ENCODE results near the gene CFAP298.
"Not testable (repeated sequence)": the region's sequence is repeated elsewhere in the genome, so short reads cannot be mapped to it uniquely, and the experiment has no call there.

Gene CFAP298, protein sequence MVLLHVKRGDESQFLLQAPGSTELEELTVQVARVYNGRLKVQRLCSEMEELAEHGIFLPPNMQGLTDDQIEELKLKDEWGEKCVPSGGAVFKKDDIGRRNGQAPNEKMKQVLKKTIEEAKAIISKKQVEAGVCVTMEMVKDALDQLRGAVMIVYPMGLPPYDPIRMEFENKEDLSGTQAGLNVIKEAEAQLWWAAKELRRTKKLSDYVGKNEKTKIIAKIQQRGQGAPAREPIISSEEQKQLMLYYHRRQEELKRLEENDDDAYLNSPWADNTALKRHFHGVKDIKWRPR

DNA sequence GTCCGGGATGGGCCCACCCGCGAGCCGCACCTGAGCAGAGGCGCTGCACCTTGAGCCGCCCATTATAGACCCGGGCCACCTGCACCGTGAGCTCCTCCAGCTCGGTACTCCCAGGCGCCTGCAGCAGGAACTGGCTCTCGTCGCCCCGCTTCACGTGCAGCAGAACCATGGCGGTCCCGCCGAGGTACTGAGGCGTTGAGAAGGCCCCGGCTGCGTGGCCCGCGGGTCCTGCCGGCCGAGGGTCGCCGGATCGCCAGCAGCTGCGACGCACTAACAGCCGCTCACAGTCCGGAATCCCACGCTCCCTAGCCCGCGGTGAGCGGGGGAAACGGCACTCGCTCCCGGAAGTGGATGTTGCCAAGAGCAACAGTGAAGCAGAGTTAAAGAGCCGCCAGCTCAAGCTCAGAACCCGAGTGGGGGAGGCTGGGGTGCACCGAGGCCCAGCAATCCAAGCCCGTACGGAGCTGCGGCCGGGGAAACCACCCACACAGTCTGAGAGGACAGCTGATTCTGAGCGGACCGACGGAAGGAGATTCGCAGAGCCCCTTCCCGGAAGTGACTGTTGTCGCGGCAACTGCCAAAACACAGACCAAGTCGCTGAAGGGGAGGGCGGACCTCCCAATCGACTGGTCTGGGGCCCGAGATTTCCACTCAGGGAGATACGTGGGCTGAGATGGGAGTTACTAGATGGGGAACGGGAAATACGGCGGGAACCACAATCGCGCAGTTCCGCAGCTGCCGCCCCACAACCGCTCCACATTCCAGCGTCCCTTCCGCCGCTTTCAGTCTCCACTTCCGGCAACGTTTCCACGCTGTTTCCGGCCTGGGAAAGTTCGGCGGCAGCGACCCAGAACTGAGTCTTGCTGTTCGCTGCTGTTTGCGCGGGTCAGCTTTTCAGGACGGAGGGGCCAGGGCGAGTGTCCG, at the start of gene CFAP298:
TSS of gene CFAP298 (minus strand) at position 303 of the 924 bp plus-strand sequence. CDS start at position 169, 134 bp downstream.
- peak; percentile 93 for DNase-seq

DNA sequence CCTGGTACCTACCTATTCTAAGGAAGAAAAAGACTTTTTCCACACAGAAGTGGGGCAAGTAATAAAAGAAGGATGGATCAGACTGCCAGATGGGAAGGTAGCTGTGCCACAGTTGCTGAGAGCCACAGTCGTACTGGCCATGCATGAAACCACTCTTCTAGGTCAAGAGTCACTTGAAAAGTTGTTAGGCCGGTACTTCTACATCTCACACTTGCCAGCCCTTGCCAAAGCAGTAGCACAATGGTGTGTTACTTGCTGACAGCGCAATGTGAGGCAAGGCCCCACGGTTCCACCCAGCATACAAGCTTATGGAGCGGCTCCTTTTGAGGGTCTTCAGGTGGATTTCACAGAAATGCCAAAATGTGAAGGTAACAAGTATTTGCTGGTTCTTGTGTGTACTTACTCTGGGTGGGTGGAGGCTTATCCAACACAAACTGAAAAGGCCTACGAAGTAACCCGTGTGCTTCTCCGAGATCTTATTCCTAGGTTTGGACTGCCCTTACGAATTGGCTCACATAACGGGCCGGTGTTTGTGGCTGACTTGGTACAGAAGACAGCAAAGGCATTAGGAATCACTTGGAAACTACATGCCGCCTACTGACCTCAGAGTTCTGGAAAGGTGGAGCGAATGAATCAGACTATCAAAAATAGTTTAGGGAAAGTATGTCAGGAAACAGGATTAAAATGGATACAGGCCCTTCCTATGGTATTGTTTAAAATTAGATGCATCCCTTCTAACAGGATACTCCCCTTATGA, 49.0 kb upstream of the CFAP298 start:
- DNase-seq = not testable (repeated sequence)

DNA sequence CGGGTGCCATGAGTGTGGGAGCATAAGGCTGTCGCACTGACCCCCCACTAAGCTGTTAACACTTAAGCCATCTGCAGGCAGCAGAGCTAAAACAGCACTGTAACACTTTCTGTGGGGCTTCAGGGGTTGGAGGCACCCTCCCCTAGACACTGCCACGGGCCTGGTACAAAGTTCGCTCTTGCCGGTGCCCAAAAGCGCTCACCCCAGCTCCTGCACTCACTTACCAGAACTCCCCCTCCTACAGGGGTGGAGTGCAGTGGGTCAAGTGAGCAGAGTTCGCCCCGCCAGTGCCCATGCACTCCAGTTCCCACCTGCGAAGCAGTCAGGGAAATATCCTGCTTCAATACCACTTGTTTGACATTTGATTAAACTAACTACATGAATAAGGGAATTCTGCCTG, 46.3 kb upstream of the CFAP298 start:
- DNase-seq = no peak

DNA sequence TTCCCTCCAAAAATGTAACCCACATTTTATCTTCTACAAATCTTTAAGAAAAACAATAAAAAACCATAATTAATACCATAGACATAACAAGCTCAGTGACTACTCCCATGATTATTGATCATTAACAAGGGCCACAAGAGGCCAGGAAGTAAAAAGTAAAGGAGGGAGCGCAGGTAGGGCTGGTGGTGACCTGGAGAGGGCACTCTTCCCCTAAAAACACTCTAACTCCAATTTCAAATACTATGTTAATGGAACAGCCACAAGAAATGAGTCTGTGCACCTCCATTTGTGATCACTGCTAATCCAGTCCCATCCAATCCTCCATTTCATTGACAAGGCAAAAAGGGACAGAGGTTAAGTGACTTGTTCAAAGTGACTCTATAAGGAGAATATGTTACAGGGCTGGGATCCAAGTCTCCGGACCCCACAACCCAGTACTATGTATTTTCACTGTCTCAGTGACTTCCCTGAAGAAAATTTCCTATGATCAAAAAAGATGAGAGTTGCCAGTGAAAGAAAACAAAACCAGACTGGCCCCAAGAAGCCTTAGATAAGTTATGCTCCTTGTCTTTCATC, 41.2 kb upstream of the CFAP298 start:
- peak; percentile 48 for DNase-seq

DNA sequence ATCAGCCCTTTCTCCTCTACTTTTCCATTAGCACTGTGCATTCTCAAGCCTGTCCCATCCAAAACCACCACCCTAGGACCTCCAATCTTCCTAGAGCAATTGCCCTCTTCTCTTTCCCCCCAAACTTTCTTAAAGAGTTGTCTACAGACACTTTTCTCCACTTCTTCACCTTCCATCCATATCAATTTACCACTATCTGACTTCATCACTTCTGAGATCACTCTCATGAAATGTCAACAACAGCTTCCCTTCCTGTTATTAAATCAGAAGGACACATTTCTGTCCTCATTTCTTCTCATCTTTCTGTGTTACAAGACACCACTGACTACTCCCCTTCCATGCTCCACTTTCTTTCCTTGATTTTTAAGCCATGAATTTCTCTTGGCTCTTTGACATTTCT, 36.0 kb upstream of the CFAP298 start:
- DNase-seq = no peak

DNA sequence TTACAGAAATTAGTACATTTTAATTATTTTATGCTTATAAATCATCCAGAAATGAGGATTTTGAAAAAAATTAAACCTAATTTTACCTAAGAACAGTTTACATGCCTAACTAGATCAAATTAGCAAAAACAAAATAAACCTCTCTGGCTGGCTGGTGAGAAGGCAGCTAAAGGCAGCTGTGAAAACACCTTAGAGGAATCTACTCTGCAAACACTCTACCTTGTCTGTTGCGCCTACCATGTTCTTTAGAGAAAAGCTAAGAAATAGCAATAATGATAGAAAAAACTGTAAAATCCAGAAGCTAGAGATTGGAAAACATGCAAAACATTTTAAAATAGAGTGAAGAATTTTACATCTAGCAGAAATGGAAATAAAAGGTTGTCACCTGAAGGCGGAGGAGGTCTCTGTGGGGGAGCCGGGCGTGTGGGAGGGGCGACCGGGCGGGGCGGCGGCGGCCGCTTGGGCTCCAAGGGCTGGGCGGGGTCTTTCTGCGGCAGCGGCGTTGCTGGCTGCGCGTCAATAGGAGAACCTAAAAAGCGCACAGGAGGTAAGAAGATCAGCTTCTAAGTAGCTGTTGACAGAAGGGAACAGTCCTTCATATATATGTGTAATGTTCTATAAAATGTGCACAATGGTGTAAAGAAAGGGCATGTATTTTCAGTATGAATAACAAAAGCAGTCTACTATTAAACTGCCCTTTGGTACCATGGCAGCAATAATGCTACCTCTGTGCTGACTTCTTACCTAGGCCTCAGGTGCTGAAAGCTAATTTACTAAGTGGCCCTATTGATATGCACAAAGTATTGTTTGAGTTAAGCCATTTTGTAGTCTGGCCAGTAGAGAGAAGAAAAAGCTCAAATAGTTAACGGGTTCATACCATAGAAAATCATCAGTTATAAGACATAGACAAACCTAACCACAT, 33.3 kb upstream of the CFAP298 start:
- no peak for DNase-seq

DNA sequence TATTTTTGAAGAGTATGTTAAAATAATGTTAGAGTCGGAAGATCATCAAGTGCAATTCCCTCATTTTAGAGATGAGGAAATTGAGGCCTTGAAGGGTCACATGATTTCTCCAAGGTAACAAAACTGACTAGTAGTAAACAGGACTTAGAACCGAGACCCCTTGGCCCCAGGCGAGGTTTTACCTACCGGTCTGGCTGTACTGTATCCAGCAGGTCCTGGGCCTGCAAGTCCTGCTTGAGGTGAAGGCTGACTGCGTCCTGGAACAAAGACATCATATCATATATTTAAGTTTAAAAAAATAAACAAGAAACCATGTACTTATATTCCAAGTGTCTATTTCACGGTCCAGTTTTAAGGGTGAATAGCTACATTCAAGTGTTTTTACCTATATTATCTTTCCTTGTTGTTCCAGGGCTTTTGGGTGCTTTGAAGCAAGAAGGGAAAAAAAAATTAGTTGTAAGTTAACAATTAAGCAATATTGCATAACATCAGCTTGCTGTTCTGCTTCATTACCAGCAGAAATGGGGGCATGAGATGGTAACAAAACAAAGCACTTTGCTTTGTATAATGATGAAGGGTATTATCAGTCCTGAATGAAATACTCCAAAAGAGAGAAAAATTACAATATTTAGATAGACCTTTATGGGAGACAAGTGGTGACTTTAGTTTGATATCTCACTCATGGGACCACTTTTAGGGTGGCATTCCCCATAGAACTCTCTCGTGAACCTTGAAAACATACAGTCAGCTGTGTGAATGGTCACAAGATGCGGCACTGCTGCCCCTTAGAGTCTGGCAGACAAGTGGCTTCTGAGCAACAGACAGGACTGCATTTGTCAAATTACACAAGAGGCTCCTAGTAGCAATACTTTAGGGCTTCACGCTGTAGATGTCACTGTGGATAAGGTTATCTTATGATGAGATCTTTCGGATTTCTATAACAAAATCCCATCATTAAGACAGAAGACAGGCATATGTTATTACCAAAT, 29.8 kb upstream of the CFAP298 start:
- no peak for DNase-seq

DNA sequence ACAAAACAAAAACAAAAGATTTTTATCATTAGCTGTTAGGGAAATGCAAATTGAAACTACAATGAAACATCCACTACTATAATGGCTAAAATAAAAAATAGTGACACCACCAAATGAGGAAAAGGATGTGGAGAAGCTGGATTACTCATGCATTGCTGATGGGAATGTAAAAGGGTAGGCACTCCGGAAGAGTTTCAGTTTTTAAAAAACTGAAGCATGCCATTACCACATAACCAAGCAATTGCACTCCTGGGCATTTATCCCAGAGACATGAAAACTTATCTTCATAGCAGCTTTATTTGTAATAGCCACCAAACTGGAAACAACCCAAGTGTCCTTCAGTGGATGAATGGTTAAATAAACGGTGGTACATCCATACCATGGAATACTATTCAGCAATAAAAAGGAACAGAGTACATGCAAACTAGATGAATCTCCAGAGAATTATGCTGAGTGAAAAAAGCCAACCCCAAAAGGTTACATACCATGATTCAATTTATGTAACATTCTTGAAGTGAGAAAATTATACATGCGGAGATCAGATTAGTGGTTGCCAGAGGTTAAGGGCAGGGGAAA, 14.5 kb upstream of the CFAP298 start:
- no peak for DNase-seq

DNA sequence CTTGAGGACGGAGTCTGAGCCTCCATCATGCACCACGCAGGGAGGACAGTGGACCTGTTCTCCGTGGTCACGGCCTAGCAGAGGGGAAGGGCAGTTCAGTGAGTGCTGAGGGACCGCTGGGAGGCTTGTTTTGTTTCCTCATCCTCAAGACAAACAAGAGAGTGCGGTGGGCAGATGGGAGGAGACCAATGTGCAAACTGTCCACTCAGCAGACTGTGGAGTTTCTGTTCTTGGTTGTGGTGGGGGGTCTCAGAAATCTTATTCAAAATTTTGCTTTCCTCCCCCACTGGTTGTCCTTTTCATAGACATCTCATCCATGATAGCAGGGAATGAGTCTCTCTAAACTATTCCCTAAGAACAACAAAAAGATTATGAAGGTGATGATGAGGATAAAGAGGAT, 6.0 kb upstream of the CFAP298 start:
- not testable (repeated sequence) for DNase-seq

DNA sequence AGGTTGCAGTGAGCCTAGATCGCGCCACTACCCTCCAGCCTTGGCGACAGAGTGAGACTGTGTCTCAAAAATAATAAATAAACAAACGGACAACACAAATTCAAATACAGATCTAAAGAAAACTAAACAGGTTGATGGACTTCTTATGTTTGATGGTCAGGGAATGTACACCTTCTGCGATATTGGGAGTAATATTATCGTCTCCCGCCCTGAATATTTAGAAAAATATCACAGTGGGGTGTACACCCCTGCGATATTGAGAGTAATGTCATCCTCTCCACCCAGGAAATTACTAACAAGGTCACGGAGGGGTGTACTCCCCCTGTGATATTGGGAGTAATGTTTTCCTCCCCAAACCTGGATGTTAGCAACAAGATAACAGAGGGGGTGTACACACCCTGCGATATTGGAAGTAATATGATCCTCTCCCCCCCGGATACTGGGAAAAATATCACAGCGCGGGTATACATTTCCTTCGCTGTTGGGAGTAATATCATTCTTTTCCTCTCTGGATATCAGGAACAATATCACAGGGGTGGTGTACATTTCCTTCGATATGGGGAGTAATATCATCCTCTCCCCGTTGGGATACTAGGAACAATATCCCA, 1.4 kb upstream of the CFAP298 start:
- no peak for DNase-seq

DNA sequence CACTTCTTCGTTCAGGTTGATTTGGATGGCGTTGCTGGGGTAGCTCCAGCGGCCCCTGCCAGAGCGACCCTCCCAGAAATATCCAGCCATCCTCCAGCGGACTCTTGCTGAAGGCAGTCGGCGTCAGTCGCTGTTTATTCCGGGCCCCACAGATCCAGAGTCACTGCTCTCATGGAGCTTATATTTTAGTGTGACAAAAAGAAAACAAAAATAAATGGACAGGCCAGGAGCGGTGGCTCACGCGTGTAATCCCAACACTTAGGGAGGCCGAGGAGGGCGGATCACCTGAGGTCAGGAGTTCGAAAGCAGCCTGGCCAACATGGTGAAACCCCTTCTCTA, 791 bp upstream of the CFAP298 start:
- DNase-seq = no peak

DNA sequence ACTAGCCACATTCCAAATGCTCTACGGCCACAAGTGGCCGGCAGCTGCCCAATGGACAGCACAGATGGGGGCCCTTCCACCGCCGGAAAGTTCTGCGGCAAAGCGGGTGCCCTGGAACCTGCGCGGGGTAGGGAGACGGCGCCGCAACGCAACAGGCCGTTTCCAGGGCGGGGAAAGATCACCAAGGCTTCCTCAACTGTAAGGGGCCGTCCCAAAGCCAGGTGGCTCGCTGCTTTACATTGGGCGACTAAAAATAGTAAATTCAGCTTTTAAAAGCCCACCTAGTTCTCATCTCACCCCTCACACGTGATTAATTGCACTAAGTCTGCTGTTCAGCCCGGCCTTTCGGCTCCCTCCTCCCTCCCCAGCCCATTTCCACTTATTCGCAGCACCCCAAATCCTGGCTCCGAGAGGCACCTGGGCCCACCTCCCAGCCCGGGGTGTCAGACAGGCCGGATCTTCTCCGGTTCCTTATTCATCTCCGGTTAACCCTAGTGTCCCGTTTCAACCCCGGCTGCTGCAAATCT, 643 bp downstream of the CFAP298 start:
- DNase-seq = peak; percentile 33

DNA sequence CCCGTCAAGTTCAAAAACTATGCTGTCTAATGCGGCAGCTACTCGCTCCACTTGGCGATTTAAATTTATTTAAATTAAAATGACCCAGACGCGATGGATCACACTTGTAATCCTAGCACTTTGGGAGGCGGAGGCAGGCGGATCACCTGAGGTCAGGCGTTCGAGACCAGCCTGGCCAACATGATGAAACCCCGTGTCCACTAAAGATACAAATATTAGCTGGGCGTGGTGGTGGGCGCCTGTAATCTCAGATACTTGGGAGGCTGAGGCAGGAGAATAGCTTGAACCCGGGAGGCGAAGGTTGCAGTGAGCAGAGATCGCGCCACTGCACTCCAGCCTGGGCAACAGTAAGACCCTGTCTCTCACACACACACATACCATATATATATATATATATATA, 1.2 kb downstream of the CFAP298 start:
- DNase-seq = not testable (repeated sequence)

DNA sequence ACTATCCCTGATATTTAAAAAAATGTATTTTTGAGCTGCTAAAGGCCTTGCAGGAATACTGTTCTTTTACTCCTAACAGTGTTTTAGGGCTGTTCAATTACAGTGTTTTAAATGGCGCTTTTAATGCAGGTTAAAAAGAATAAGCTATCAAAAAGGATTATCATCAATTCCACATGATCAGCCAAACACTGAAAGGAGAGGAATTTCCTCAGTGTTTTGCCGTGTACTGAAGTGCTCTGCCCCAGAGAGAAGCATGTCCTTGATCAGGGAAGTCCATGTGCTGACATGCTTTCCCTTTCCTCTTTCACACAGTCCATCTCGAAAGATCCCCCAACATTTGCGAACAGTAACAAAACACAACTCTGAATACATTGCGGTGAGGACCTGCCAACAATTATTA, 3.3 kb downstream of the CFAP298 start:
- DNase-seq = no peak

DNA sequence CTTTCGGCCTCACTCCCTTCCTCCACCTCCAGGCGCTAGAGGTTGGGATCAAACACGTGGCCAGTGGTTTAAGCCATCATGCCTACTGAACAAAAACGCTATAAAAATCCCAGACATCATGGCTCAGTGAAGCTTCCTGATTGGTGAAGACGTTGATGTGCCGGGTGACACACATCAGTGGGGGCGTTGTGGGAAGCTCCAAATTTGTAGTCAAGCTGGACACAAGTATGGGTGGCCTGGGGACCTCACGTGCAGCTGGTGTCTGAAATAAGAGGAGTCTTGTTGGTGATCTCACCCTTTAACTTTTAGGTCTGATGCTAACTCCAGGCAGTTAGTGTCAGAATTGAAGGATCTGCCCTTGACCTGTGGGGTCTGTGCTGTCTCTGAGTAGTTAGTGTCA, 6.7 kb downstream of the CFAP298 start:
- DNase-seq = no peak

DNA sequence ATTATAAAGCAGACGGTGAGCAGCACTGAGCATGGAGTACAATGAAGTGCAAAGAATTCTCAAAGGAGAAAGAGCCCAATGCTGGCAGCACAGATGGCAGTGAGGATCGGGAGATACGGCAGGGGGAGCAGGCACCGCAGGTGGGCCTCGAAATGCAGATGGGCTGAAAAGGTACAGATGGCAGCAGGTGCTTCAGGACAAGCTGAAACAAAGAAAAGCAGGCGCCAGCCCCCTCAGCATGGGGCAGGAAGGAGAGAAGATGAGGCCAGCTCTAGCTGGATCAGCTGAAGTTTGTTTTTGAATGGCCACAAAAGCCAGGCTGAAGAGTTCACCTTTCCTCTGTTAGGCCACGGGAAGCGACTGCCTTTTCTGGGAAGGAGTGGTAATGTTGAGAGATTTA, 7.7 kb downstream of the CFAP298 start:
- peak; percentile 99 for DNase-seq

DNA sequence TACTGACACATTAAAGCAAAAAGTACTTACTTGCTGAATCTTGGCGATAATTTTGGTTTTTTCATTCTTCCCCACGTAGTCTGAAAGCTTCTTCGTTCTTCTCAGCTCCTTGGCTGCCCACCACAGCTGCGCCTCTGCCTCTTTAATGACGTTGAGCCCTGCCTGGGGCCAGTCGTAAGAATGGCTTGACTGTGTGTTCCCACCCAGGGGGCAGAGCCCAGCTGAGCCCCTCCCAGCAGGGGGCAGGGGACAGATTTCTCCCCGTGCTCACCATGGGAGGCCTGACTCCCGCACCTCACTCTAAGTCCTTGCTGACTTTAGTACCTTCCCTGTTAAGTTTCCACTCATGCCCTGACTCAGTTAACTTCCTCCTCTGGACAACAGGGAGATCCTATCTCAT, 9.0 kb downstream of the CFAP298 start:
- DNase-seq = no peak

DNA sequence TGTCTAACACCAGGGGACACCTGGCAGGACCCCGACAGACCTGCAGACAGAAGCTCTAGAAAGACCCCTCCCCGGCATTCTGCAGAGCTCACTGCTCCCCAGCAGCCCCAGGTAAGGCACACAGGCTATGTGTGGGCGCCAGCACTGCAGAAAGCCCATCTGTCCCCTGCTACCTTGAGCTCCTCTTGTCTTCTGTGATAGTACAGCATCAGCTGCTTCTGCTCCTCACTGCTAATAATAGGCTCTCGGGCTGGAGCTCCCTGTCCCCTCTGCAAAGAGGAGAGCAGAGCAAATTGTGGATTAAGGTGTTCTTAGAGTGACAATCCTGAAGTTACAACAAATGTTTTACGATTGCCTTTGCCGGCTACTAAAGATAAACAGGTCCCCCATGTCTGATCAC, 10.1 kb downstream of the CFAP298 start:
- no peak for DNase-seq

DNA sequence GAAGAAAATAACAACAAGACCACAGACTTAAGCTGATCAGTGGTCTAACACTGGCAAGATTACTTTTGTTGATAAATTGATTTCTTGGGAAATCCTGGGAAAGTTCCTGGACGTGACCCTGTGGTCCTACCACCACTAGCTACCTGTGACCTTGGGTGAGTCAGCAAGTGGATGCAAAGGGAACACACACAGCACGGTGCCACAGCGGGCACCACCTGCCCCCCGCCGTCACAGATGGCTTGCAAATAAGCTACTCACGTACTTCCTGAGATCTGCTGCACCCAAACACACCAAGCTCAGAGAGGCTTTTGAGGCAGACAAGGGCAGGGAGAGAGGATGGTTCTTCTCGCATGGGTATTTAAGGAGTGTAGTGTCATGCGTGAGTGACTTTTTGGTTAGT, 12.7 kb downstream of the CFAP298 start:
- DNase-seq = peak; percentile 90

DNA sequence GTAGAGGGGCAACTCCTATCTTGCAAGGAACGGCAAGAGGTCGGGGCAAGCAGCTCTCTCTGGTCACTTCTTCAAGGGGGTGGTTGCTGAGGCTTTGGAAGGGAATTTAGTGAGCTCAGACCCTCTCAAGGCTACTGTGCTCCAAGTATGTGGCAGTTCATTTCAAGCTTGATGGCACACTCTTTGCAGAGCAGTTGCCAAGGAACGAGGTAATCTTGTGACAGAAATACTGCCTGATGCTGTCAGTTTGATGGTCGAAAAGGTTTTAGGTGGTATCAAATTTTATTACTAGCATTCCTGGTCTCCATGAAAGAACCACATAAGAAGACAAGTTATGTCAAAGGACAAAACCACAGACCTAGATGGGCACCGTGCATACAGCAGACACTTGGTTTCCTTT, 13.1 kb downstream of the CFAP298 start:
- peak; percentile 67 for DNase-seq
